NCI-H2171 treated with DMSO at 0.1 percent for 48 hours (cell line): ENCODE results near the gene USP16.
"Not testable (repeated sequence)": the region's sequence is repeated elsewhere in the genome, so short reads cannot be mapped to it uniquely, and the experiment has no call there.

Experiments
- DNase-seq: peaks from one replicate; lab custom pipeline; 2025; lab: John Stamatoyannopoulos, UW

USP16 gene

GRCh38 chr21:29024474-29025327 is at the start of gene USP16:
USP16 (plus strand) TSS chr21:29024668; CDS start chr21:29027914, 3,246 bp downstream.
- peak; percentile 98 for DNase-seq

GRCh38 chr21:28975397-28975796 is 49.1 kb upstream of the USP16 start:
- peak; percentile 13 for DNase-seq

- DNase-seq, result no peak
Measured at GRCh38 chr21:28979092-28979491, 45.4 kb upstream of the USP16 start.

GRCh38 chr21:28982637-28983036 is 41.8 kb upstream of the USP16 start:
- DNase-seq, result no peak

GRCh38 chr21:28986677-28987076 is 37.8 kb upstream of the USP16 start:
- no peak for DNase-seq

- DNase-seq, result not testable (repeated sequence)
Measured at GRCh38 chr21:28988146-28988545, 36.3 kb upstream of the USP16 start.

- peak; percentile 40 for DNase-seq
Measured at GRCh38 chr21:28991861-28992525, 32.5 kb upstream of the USP16 start.

GRCh38 chr21:28992526-28993292 is 31.8 kb upstream of the USP16 start, which contains the start of gene LTN1:
LTN1 (minus strand) TSS chr21:28992877; CDS start chr21:28992805, 72 bp downstream.
- DNase-seq, result peak; percentile 98

- no peak for DNase-seq
Measured at GRCh38 chr21:28993293-28993629, 31.2 kb upstream of the USP16 start.

- DNase-seq, result peak; percentile 94
Measured at GRCh38 chr21:29002442-29003144, 21.9 kb upstream of the USP16 start.

GRCh38 chr21:29005696-29006095 is 18.8 kb upstream of the USP16 start:
- DNase-seq, result no peak

GRCh38 chr21:29007135-29007534 is 17.3 kb upstream of the USP16 start:
- DNase-seq, result no peak

- no peak for DNase-seq
Measured at GRCh38 chr21:29007810-29008209, 16.7 kb upstream of the USP16 start.

- DNase-seq, result no peak
Measured at GRCh38 chr21:29008367-29008766, 16.1 kb upstream of the USP16 start.

- DNase-seq, result not testable (repeated sequence)
Measured at GRCh38 chr21:29011236-29011635, 13.2 kb upstream of the USP16 start.

- DNase-seq, result no peak
Measured at GRCh38 chr21:29017639-29018237, 6.7 kb upstream of the USP16 start.

GRCh38 chr21:29018540-29018939 is 5.9 kb upstream of the USP16 start:
- no peak for DNase-seq

- DNase-seq, result no peak
Measured at GRCh38 chr21:29022166-29022565, 2.3 kb upstream of the USP16 start.

- no peak for DNase-seq
Measured at GRCh38 chr21:29025328-29025713, 853 bp downstream of the USP16 start.

GRCh38 chr21:29029524-29029923 is 5.1 kb downstream of the USP16 start:
- no peak for DNase-seq

GRCh38 chr21:29030909-29031308 is 6.4 kb downstream of the USP16 start:
- DNase-seq, result no peak

GRCh38 chr21:29033301-29033700 is 8.8 kb downstream of the USP16 start:
- no peak for DNase-seq
